Suprapubic skin (tissue), 4 donors: ENCODE measurements around the gene CAPN11.

Experiments used
- CTCF ChIP-seq, 2 donors: fragments of 200-600 bp in 1 of 2; fragments of 450-650 bp in 1 of 2; sonication (generic) in 1 of 2; IDR thresholded peaks; one replicate each; pipeline ENCODE4 v1.5.1; 2016 to 2019; ENCODE audit warnings: antibody characterized with exemption in 2 of 2, mild to moderate bottlenecking in 1 of 2, moderate library complexity in 1 of 2
- EP300 ChIP-seq: sonication (generic); formaldehyde crosslinking; IDR thresholded peaks from one replicate; pipeline ENCODE4 v1.6.1; 2017; ENCODE audit warnings: antibody characterized with exemption
- POLR2A ChIP-seq, 2 donors: fragments of 450-650 bp; IDR thresholded peaks; one replicate each; pipeline ENCODE4 v1.6.1; 2017; ENCODE audit warnings: antibody characterized with exemption in 2 of 2, mild to moderate bottlenecking in 2 of 2, moderate library complexity in 2 of 2
- POLR2AphosphoS5 ChIP-seq, 3 donors: sonication (generic); formaldehyde crosslinking; IDR thresholded peaks; one replicate each; pipeline ENCODE4 v1.6.1; 2017; ENCODE audit warnings: antibody characterized with exemption in 3 of 3

- no peak for TF ChIP-seq CTCF (IDR thresholded peaks at IDR 0.05)
- TF ChIP-seq POLR2A (IDR thresholded peaks at IDR 0.05) = no peak
- no peak for TF ChIP-seq POLR2AphosphoS5 (IDR thresholded peaks at IDR 0.05)
- TF ChIP-seq EP300 = no peak
These were observed 22.3 kb downstream of the CAPN11 start for GRCh38 chr6:44180886-44181285.
